SK-N-SH (cell line): ENCODE data around the gene ARPC4. TPM values are rescaled to one million over a fixed set of nuclear protein-coding genes. Genes with fewer than 3 reads are reported as not detected.

Experiments
- CTCF ChIA-PET: fragments of 300-600, 350-600 bp; formaldehyde crosslinking; extraction: SDS; loops from one replicate; lab custom pipeline; 2021; lab: Yijun Ruan, JAX
- POLR2A ChIA-PET: fragments of 350-600 bp; sonication (Branson Sonifier 250); formaldehyde crosslinking; extraction: SDS; loops from one replicate; lab custom pipeline; 2020; ENCODE audit warnings: antibody characterized with exemption, inconsistent platforms; lab: Yijun Ruan, JAX
- DNase-seq: peaks from one replicate; pipeline ENCODE4 v3.0.0; 2012
- H2AFZ ChIP-seq: fragments of 200-600 bp; sonication (generic); 2 replicates; pipeline ENCODE4 v1.8.1; 2016; ENCODE audit warnings: antibody characterized with exemption, mild to moderate bottlenecking, low read depth
- H3F3A ChIP-seq: fragments of 200-600 bp; sonication (generic); replicated peaks from 2 replicates; pipeline ENCODE3; 2016; ENCODE audit warnings: antibody characterized with exemption, mild to moderate bottlenecking; ENCODE audit not compliant: insufficient read depth
- H3K27ac ChIP-seq, 2 experiments: fragments of 200-500 bp in 1 of 2; fragments of 200-600 bp in 1 of 2; sonication (Bioruptor generic) in 1 of 2; sonication (generic), shearing (Covaris generic) in 1 of 2; 2 replicates each; pipeline versions ENCODE4 v1.5.1 to v1.6.1; 2014 to 2016; ENCODE audit warnings: low read depth in 2 of 2, inconsistent platforms in 1 of 2, low read length in 1 of 2, mild to moderate bottlenecking in 1 of 2, mixed read lengths in 1 of 2
- H3K27me3 ChIP-seq: fragments of 200-600 bp; sonication (generic), shearing (Covaris generic); 2 replicates; pipeline ENCODE4 v1.6.1; 2016; ENCODE audit warnings: mixed run types; ENCODE audit not compliant: insufficient read depth
- H3K36me3 ChIP-seq, 2 experiments: fragments of 200-500 bp in 1 of 2; fragments of 200-600 bp in 1 of 2; sonication (Bioruptor generic) in 1 of 2; sonication (generic) in 1 of 2; replicated peaks in 1 of 2; 2 replicates each; pipeline versions ENCODE3 to v1.5.1; 2014 to 2016; ENCODE audit warnings: low read length in 1 of 2, mild to moderate bottlenecking in 1 of 2; ENCODE audit not compliant: insufficient read depth in 2 of 2, control insufficient read depth in 1 of 2
- H3K4me1 ChIP-seq, 2 experiments: fragments of 200-500 bp in 1 of 2; fragments of 200-600 bp in 1 of 2; sonication (Bioruptor generic) in 1 of 2; sonication (generic), shearing (Covaris generic) in 1 of 2; 2 replicates each; pipeline versions ENCODE4 v1.5.1 to v1.6.1; 2014 to 2016; ENCODE audit warnings: low read depth in 1 of 2, low read length in 1 of 2, mixed run types in 1 of 2; ENCODE audit not compliant: insufficient read depth in 2 of 2, control insufficient read depth in 1 of 2
- H3K4me2 ChIP-seq: fragments of 200-600 bp; sonication (generic), shearing (Covaris generic); 2 replicates; pipeline ENCODE4 v1.6.1; 2017; ENCODE audit warnings: mixed run types
- H3K4me3 ChIP-seq, 2 experiments: fragments of 200-500 bp in 1 of 2; fragments of 200-600 bp in 1 of 2; sonication (Bioruptor generic) in 1 of 2; sonication (generic), shearing (Covaris generic) in 1 of 2; 2 replicates each; pipeline versions ENCODE4 v1.5.1 to v1.8.1; 2014 to 2016; ENCODE audit warnings: low read depth in 2 of 2, inconsistent platforms in 1 of 2, low read length in 1 of 2, mild to moderate bottlenecking in 1 of 2, mixed read lengths in 1 of 2, moderate library complexity in 1 of 2
- H3K79me2 ChIP-seq: fragments of 200-600 bp; sonication (generic); 2 replicates; pipeline ENCODE4 v1.8.1; 2017; ENCODE audit warnings: mild to moderate bottlenecking; ENCODE audit not compliant: insufficient read depth
- H3K9ac ChIP-seq: fragments of 200-600 bp; sonication (generic); 2 replicates; pipeline ENCODE4 v1.6.1; 2017; ENCODE audit warnings: mixed run types
- H3K9me2 ChIP-seq: fragments of 200-600 bp; sonication (generic); 2 replicates; pipeline ENCODE4 v1.6.1; 2017; ENCODE audit warnings: mixed run types
- H3K9me3 ChIP-seq: fragments of 200-600 bp; sonication (generic); 2 replicates; pipeline ENCODE4 v1.6.1; 2017; ENCODE audit warnings: mixed run types, mild to moderate bottlenecking, moderate library complexity
- H4K20me1 ChIP-seq: fragments of 200-600 bp; sonication (generic); 2 replicates; pipeline ENCODE4 v1.6.1; 2017; ENCODE audit warnings: mild to moderate bottlenecking, mixed run types; ENCODE audit not compliant: insufficient read depth
- EP300 ChIP-seq, 2 experiments: IDR thresholded peaks; 2 replicates each; pipeline versions ENCODE4 v1.4.0 to v1.6.1; 2012; ENCODE audit warnings: borderline replicate concordance in 1 of 2, low read depth in 1 of 2, low read length in 1 of 2
- EZH2phosphoT487 ChIP-seq: fragments of 200-600 bp; sonication (generic); IDR thresholded peaks from 2 replicates; pipeline ENCODE4 v1.6.1; 2017; ENCODE audit warnings: low read depth, mixed run types, mild to moderate bottlenecking, antibody characterized with exemption, moderate library complexity, borderline replicate concordance
- FOSL2 ChIP-seq: IDR thresholded peaks from 2 replicates; pipeline ENCODE4 v1.4.0; 2012; ENCODE audit warnings: low read depth, mild to moderate bottlenecking, moderate library complexity, borderline replicate concordance
- FOXM1 ChIP-seq: IDR thresholded peaks from 2 replicates; pipeline ENCODE4 v1.4.0; 2012; ENCODE audit warnings: low read depth, mild to moderate bottlenecking
- GABPA ChIP-seq: IDR thresholded peaks from 2 replicates; pipeline ENCODE4 v1.4.0; 2012; ENCODE audit warnings: low read depth, mild to moderate bottlenecking
- GATA2 ChIP-seq: sonication (generic); formaldehyde crosslinking; IDR thresholded peaks from 2 replicates; pipeline ENCODE4 v1.5.0; 2020; ENCODE audit warnings: mild to moderate bottlenecking, missing genetic modification reagents
- IRF3 ChIP-seq: fragments of 150-350 bp; IDR thresholded peaks from 2 replicates; pipeline ENCODE4 v1.6.1; 2016; ENCODE audit warnings: mild to moderate bottlenecking, low read depth, low read length
- NFIC ChIP-seq: IDR thresholded peaks from 2 replicates; pipeline ENCODE4 v1.4.0; 2012; ENCODE audit warnings: borderline replicate concordance
- RCOR1 ChIP-seq: fragments of 150-350 bp; IDR thresholded peaks from 2 replicates; pipeline ENCODE4 v1.6.1; 2017; ENCODE audit warnings: antibody characterized with exemption, low read length
- REST ChIP-seq: IDR thresholded peaks from 2 replicates; pipeline ENCODE4 v1.6.1; 2012; ENCODE audit warnings: mild to moderate bottlenecking, low read depth, low read length, moderate library complexity
- RFX5 ChIP-seq: IDR thresholded peaks from 2 replicates; pipeline ENCODE4 v1.6.1; 2012; ENCODE audit warnings: mild to moderate bottlenecking, improper control_type of control experiment, low read length
- RXRA ChIP-seq: IDR thresholded peaks from 2 replicates; pipeline ENCODE4 v1.4.0; 2012; ENCODE audit warnings: low read depth, mild to moderate bottlenecking, borderline replicate concordance
- SMC3 ChIP-seq: IDR thresholded peaks from 2 replicates; pipeline ENCODE4 v1.6.1; 2012; ENCODE audit warnings: low read depth, low read length, improper control_type of control experiment
- TAF1 ChIP-seq: IDR thresholded peaks from 2 replicates; pipeline ENCODE4 v1.6.1; 2012; ENCODE audit warnings: low read depth, mild to moderate bottlenecking, low read length, moderate library complexity, borderline replicate concordance
- TCF12 ChIP-seq: IDR thresholded peaks from 2 replicates; pipeline ENCODE4 v1.4.0; 2012
- TEAD4 ChIP-seq: IDR thresholded peaks from 2 replicates; pipeline ENCODE4 v1.4.0; 2012; ENCODE audit warnings: mild to moderate bottlenecking, borderline replicate concordance; ENCODE audit not compliant: insufficient read depth
- USF1 ChIP-seq: IDR thresholded peaks from 2 replicates; pipeline ENCODE4 v1.4.0; 2012; ENCODE audit warnings: low read depth, borderline replicate concordance
- WGBS: methylation state at CpG from one replicate; pipeline ENCODE4 v1.1.6; 2017; ENCODE audit warnings: low lambda C conversion rate; 5-methylcytosine and 5-hydroxymethylcytosine counted together
- polyA plus RNA-seq, 3 experiments: library from polyadenylated mRNA; depleted of rRNA; stranded (reverse); fragments of >200 nt; gene quantifications; 2 replicates each; pipeline ENCODE4 v1.2.3, GENCODE V29; 2012

Gene ARPC4
- polyA plus RNA-seq, 1 of the 3 experiments (the other 2 are of a cell fraction), result 233 TPM

GRCh38 chr3:9748031-9748430, 44.9 kb upstream of the ARPC4 start:
- peaks cover 32% of the 10 kb centered on the region for H3F3A ChIP-seq
- H3K36me3 ChIP-seq, result peaks cover 48 to 60% of the 10 kb centered on the region in 2 experiments
- H3K4me1 ChIP-seq, result peaks cover 17 to 24% of the 10 kb centered on the region in 2 experiments
- no peak overlapping the region for H3K4me3 ChIP-seq
- peaks cover 31% of the 10 kb centered on the region for H3K79me2 ChIP-seq
- WGBS, result 90% methylated on average over 2 of the region's 2 CpGs
- H3K27ac ChIP-seq, result no peak overlapping the region
- no peak overlapping the region for H3K9ac ChIP-seq
- no peaks in the 10 kb centered on the region for H4K20me1 ChIP-seq
- ChIA-PET CTCF (no interaction called here), POLR2A (no interaction called here)
- H3K9me2 ChIP-seq, result no peaks in the 10 kb centered on the region
- no peak for TF ChIP-seq RCOR1
- TF ChIP-seq GATA2 (CRISPR knock-in tag), result no peak
- no peak for TF ChIP-seq REST
- TF ChIP-seq TCF12, result no peak
- no peak for TF ChIP-seq IRF3
- TF ChIP-seq TEAD4, result no peak
- TF ChIP-seq GABPA, result no peak
- TF ChIP-seq FOSL2, result no peak
- TF ChIP-seq EZH2phosphoT487, result no peak
- no peak for TF ChIP-seq RXRA
- no peak for TF ChIP-seq EP300 (IDR thresholded peaks at IDR 0.05; ENCODE audit: borderline replicate concordance in 1 of 2, low read depth in 1 of 2, low read length in 1 of 2)
- no peak for TF ChIP-seq NFIC
- no peak for TF ChIP-seq SMC3
- no peak for TF ChIP-seq RFX5
- no peak for TF ChIP-seq TAF1
- TF ChIP-seq FOXM1, result no peak
- TF ChIP-seq USF1, result no peak
- no peaks in the 10 kb centered on the region for H3K9me3 ChIP-seq
- H3K27me3 ChIP-seq, result no peaks in the 10 kb centered on the region
- H2AFZ ChIP-seq, result no peak overlapping the region
- no peak for DNase-seq
- H3K4me2 ChIP-seq, result no peak overlapping the region
